Measurements from ENCODE around the gene DCUN1D5. TPM values are rescaled to one million over a fixed set of nuclear protein-coding genes. Genes with fewer than 3 reads are reported as not detected.

DCUN1D5 gene
- total RNA-seq, 4 donors from 2014 or later: 50.0 to 88.0 (median 63.9) TPM

DNA sequence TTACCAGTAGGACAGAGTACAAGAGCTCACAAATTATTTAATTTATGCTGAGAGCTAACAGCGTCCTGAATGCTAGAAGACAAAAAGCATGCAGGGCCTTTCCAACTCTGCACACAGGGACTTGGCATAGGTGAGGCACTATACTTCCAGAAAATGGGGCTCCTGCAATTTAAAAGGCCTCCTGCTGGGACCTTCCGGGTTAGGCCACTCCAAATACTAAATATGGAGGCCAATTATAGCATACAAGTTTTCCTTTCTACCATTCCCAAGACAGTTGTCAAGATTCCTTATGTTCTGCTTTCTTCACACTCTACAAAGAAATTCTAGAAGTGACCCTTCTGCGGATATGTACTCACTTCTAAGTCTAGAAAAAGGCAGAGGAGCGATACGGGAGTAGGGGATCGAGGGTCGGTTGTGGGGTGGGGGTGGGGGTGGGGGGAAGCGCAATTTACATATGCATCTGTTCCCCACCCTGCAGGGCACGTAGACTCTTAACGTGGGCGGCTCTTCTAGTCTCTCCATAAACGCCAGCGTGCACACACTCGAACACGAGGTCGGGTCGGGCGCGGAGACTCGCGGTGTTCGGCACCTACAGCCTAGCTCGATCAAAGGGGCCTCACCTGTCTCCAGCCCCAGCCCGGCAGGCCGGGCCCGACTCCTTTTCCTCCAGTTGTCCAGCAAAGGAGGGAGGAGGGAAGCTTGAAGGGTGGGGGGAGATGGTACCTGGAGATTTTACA lies 728 bp downstream of the DCUN1D5 start:
- Histone ChIP-seq H3K4me3 (peak overlapping the region; percentile 77 to 98 (median 90)), H3K27me3 (peaks cover 0 to 31% (median 0%) of the 10 kb centered on the region in 4 donors), H3K36me3 (peaks cover 0 to 23% (median 0%) of the 10 kb centered on the region in 3 donors), H3K27ac (peak overlapping the region; percentile 87 to 94 (median 91)), H3K4me1 (peaks cover 7 to 41% (median 10%) of the 10 kb centered on the region in 3 donors), H3K9me3 (no peaks in the 10 kb centered on the region)
- TF ChIP-seq POLR2A (IDR thresholded peaks at IDR 0.05): no peak
- TF ChIP-seq, protein P1, sequence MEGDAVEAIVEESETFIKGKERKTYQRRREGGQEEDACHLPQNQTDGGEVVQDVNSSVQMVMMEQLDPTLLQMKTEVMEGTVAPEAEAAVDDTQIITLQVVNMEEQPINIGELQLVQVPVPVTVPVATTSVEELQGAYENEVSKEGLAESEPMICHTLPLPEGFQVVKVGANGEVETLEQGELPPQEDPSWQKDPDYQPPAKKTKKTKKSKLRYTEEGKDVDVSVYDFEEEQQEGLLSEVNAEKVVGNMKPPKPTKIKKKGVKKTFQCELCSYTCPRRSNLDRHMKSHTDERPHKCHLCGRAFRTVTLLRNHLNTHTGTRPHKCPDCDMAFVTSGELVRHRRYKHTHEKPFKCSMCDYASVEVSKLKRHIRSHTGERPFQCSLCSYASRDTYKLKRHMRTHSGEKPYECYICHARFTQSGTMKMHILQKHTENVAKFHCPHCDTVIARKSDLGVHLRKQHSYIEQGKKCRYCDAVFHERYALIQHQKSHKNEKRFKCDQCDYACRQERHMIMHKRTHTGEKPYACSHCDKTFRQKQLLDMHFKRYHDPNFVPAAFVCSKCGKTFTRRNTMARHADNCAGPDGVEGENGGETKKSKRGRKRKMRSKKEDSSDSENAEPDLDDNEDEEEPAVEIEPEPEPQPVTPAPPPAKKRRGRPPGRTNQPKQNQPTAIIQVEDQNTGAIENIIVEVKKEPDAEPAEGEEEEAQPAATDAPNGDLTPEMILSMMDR (IDR thresholded peaks at IDR 0.05): no peak
- no peak for DNase-seq
- intact Hi-C loops (cut with DNase I): no loop called here
- 0% methylated on average over 7 to 19 of the region's 26 CpGs for WGBS, 2 donors

DNA sequence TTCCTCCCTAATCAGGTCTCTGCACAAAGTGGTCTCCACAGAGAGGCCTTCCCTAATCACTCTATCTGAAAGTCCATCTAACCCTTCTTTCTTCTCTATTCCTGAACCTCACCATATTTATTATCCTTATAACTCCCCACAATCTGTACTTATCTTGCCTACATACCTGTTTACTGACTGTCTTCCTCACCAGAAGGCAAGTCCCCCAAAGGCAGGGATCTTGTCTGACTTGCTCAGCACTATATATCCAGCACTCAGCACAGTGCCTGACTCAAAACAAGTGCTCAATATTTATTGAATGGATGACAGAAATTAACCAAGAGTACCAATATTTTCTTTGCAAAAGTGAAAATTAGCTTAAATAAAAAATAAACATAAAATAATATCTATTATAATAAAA lies 5.5 kb downstream of the DCUN1D5 start:
- TF ChIP-seq, protein P1 (IDR thresholded peaks at IDR 0.05): no peak
- no peak for TF ChIP-seq POLR2A (IDR thresholded peaks at IDR 0.05)

DNA sequence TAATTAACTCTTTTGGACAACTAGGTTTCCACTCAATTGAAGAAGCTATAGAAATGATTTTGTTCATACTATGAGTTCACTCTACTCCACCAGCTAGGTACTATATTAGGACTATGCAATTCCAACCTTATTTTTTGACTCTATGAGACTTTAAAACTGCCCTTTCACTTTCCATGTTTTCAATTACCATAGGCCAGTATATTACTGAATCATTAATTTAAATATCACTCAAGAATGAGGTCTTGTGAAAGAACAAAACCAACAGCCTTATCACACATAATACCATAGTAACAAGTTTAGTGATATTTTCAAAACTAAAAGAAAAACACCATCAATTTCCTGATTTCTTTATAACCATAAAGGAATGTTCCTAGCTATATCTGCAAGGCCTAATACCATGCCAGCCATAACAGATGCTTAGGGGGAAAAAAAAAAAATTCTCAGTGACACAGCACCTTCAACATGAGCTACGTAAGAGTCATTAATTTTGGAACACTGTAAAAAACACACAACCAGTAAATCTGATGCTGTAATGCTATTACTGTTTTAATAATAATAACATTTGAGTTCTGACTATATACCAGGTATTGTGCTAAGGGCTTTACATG lies 6.1 kb downstream of the DCUN1D5 start:
- Histone ChIP-seq H3K36me3 (peaks cover 0 to 74% (median under 1%) of the 10 kb centered on the region in 3 donors), H3K27ac (no peak overlapping the region), H3K9me3 (no peaks in the 10 kb centered on the region), H3K4me1 (peaks cover 6 to 28% (median 7%) of the 10 kb centered on the region in 3 donors), H3K4me3 (no peak overlapping the region), H3K27me3 (no peaks in the 10 kb centered on the region)
- TF ChIP-seq, protein P1 (IDR thresholded peaks at IDR 0.05): no peak
- no peak for TF ChIP-seq POLR2A (IDR thresholded peaks at IDR 0.05)
- WGBS, 2 donors: 78 to 96% methylated on average over 1 of the region's 1 CpG
- intact Hi-C loops (cut with DNase I): no loop called here
- no peak for DNase-seq

More for the DNA sequence above, 5.5 kb downstream of the DCUN1D5 start:
- no peak overlapping the region for H3K4me3 ChIP-seq
- H3K27ac ChIP-seq: no peak overlapping the region
- no peaks in the 10 kb centered on the region for H3K27me3 ChIP-seq
- no peak for DNase-seq
- H3K9me3 ChIP-seq: no peaks in the 10 kb centered on the region
- H3K4me1 ChIP-seq: peaks cover 7 to 34% (median 10%) of the 10 kb centered on the region in 3 donors
- H3K36me3 ChIP-seq: peaks cover 0 to 68% (median 0%) of the 10 kb centered on the region in 3 donors
- intact Hi-C loops (cut with DNase I): no loop called here

DNA sequence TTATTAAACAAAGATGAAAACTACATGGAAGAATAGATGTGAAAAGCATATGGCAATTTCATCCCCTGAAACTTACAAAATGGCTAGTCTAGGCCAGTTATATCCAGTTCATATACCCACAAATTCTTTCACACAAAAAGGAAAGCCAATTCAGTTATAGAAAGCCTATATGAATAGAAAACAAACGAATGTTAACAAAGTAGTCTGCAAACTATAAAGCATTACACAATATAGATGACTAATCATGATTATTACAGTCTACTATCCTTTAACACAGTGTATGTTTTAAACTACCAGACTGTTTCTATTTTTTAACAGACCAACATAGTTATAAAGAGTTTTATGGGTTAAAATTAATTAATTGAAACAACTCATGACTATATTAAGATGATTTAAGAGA lies 12.1 kb downstream of the DCUN1D5 start:
- Histone ChIP-seq H3K4me3 (no peak overlapping the region), H3K4me1 (peaks cover 0 to 23% (median 0%) of the 10 kb centered on the region in 3 donors), H3K9me3 (no peaks in the 10 kb centered on the region), H3K27ac (peak overlapping the region in 2 of 4 donors; percentile 9 to 14), H3K27me3 (no peaks in the 10 kb centered on the region), H3K36me3 (peaks cover 0 to 94% (median 5%) of the 10 kb centered on the region in 3 donors)
- no peak for DNase-seq
- TF ChIP-seq, protein P1 (IDR thresholded peaks at IDR 0.05): no peak
- no peak for TF ChIP-seq POLR2A (IDR thresholded peaks at IDR 0.05)
- 16 to 37% methylated on average over 1 of the region's 1 CpG for WGBS, 2 donors
- intact Hi-C loops (cut with DNase I): no loop called here

DNA sequence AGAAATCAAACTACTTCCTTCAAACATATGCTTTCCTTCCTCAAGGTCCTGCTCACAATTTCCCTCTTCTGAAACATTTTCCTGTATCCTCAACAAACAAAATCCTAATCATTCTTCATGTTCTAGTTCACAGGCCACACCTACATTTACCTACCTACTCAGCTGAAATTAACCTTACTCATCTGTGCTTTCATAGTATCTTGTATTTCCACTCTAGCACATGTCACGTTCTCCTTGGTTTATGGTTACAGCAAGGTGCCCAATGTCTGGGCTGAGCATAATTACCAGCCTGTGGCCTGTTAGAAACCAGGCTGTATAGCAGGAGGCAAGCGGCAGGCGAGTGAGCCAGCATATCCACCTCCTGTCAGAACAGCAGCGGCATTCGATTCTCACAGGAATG lies 13.2 kb downstream of the DCUN1D5 start:
- intact Hi-C loops (cut with DNase I): no loop called here
- Histone ChIP-seq H3K9me3 (no peaks in the 10 kb centered on the region), H3K27ac (peak overlapping the region; percentile 6 to 39 (median 12)), H3K4me3 (no peak overlapping the region), H3K4me1 (peaks cover 0 to 23% (median 0%) of the 10 kb centered on the region in 3 donors), H3K27me3 (no peaks in the 10 kb centered on the region), H3K36me3 (peaks cover 0 to 90% (median 5%) of the 10 kb centered on the region in 3 donors)
- TF ChIP-seq POLR2A (IDR thresholded peaks at IDR 0.05): no peak
- TF ChIP-seq, protein P1 (IDR thresholded peaks at IDR 0.05): no peak
- WGBS, 2 donors: 90% methylated on average over 4 to 5 of the region's 5 CpGs
- no peak for DNase-seq

All from esophagus squamous epithelium (tissue), 5 donors.